Right ventricle myocardium inferior (tissue), 1 donor: ENCODE data around the gene FAM13A. TPM values are rescaled to one million over a fixed set of nuclear protein-coding genes. Genes with fewer than 3 reads are reported as not detected.
"Not testable (repeated sequence)": the region's sequence is repeated elsewhere in the genome, so short reads cannot be mapped to it uniquely, and the experiment has no call there.

Experiments used
- ATAC-seq: fragments of 200-7000 bp; cut with Tn5 transposase; one replicate; pipeline ENCODE4 v1.9.1; 2020; ENCODE audit warnings: mild to moderate bottlenecking, moderate library complexity
- DNase-seq: peaks from one replicate; pipeline ENCODE4 v3.0.0; 2021; ENCODE audit errors: missing footprints
- intact Hi-C: fragments of 100-400 bp; cut with DNase I; formaldehyde crosslinking; loops from one replicate; pipeline ENCODE4 v1.11.0; 2022
- total RNA-seq: library from RNA; stranded (reverse); fragmentation: NEBNext Ultra II Directional; extraction: Animal tissue kit (Norgen Biotek cat#: 25700); gene quantifications from one replicate; pipeline ENCODE4 v1.2.1, GENCODE V29; 2021
- donor health status: DM: no; HTN: yes; CAD: no; lungs with severe emphysema.

Gene FAM13A
- total RNA-seq, 1 donor from 2014 or later = 17.3 TPM

- ATAC-seq = no peak
- no peak for DNase-seq
- intact Hi-C loops = no loop called here
Observed at GRCh38 chr4:88880501-88881226, 176.3 kb downstream of the FAM13A start.

- DNase-seq = no peak
- intact Hi-C loops = no loop called here
- no peak for ATAC-seq
Observed at GRCh38 chr4:88879991-88880390, 177.0 kb downstream of the FAM13A start.

- DNase-seq (no peak), ATAC-seq (no peak)
- intact Hi-C loops = no loop called here
Observed at GRCh38 chr4:88878642-88879041, 178.3 kb downstream of the FAM13A start.

GRCh38 chr4:88870428-88870827 is 186.6 kb downstream of the FAM13A start:
- ATAC-seq (no peak), DNase-seq (no peak)
- intact Hi-C loops = no loop called here

GRCh38 chr4:88868510-88868909 is 188.5 kb downstream of the FAM13A start:
- no peak for ATAC-seq
- intact Hi-C loops = no loop called here
- DNase-seq = no peak

GRCh38 chr4:88866862-88867550 is 190.0 kb downstream of the FAM13A start:
- no peak for ATAC-seq
- intact Hi-C loops = no loop called here

GRCh38 chr4:88865466-88865865 is 191.5 kb downstream of the FAM13A start:
- ATAC-seq (no peak), DNase-seq (no peak)
- intact Hi-C loops = no loop called here

More at GRCh38 chr4:88866862-88867550, 190.0 kb downstream of the FAM13A start:
- no peak for DNase-seq

- ATAC-seq = no peak
- intact Hi-C loops = no loop called here
- DNase-seq = no peak
Observed at GRCh38 chr4:88865046-88865445, 191.9 kb downstream of the FAM13A start.

GRCh38 chr4:88860586-88860985 is 196.4 kb downstream of the FAM13A start:
- intact Hi-C loops = no loop called here
- ATAC-seq = no peak
- no peak for DNase-seq

- no peak for DNase-seq
- no peak for ATAC-seq
- intact Hi-C loops = no loop called here
Observed at GRCh38 chr4:88859191-88859812, 197.7 kb downstream of the FAM13A start.

GRCh38 chr4:88858752-88859151 is 198.2 kb downstream of the FAM13A start:
- peak; percentile 57 for ATAC-seq
- no peak for DNase-seq
- intact Hi-C loops = no loop called here

GRCh38 chr4:88857588-88857987 is 199.4 kb downstream of the FAM13A start:
- peak; percentile 56 for ATAC-seq
- intact Hi-C loops = no loop called here

GRCh38 chr4:88854481-88854880 is 202.5 kb downstream of the FAM13A start:
- intact Hi-C loops = no loop called here
- DNase-seq = no peak
- no peak for ATAC-seq

More at GRCh38 chr4:88857588-88857987, 199.4 kb downstream of the FAM13A start:
- no peak for DNase-seq

GRCh38 chr4:88853583-88853982 is 203.4 kb downstream of the FAM13A start:
- ATAC-seq, DNase-seq, intact Hi-C loops: not testable (repeated sequence)

GRCh38 chr4:88846206-88846790 is 210.7 kb downstream of the FAM13A start:
- DNase-seq = no peak
- ATAC-seq = no peak
- intact Hi-C loops = no loop called here

- peak; percentile 52 for ATAC-seq
Observed at GRCh38 chr4:88843067-88843685, 213.8 kb downstream of the FAM13A start.

GRCh38 chr4:88841635-88842034 is 215.3 kb downstream of the FAM13A start:
- ATAC-seq (no peak), DNase-seq (no peak)
- intact Hi-C loops = no loop called here

More at GRCh38 chr4:88843067-88843685, 213.8 kb downstream of the FAM13A start:
- intact Hi-C loops = no loop called here
- DNase-seq = no peak

- intact Hi-C loops = no loop called here
- ATAC-seq = no peak
- DNase-seq = no peak
Observed at GRCh38 chr4:88836216-88836615, 220.8 kb downstream of the FAM13A start.

- intact Hi-C loops = no loop called here
- DNase-seq (no peak), ATAC-seq (peak; percentile 70)
Observed at GRCh38 chr4:88831031-88831430, 226.0 kb downstream of the FAM13A start.
